Renal pelvis (tissue), 4 donors: ENCODE measurements around the gene MOCS2. TPM values are rescaled to one million over a fixed set of nuclear protein-coding genes. Genes with fewer than 3 reads are reported as not detected.

ENCODE experiments used
- DNase-seq: peaks from one replicate; pipeline ENCODE4 v3.0.0-alpha.2; 2013
- polyA plus RNA-seq, 3 donors: library from polyadenylated mRNA; unstranded; fragments of 120-200 nt; gene quantifications; one replicate each; pipeline ENCODE4 v1.2.1, GENCODE V29; 2013; ENCODE audit not compliant: insufficient read length in 3 of 3

MOCS2 gene
- polyA plus RNA-seq, 3 donors, result 68.3 to 74.3 (median 71.6) TPM

DNA sequence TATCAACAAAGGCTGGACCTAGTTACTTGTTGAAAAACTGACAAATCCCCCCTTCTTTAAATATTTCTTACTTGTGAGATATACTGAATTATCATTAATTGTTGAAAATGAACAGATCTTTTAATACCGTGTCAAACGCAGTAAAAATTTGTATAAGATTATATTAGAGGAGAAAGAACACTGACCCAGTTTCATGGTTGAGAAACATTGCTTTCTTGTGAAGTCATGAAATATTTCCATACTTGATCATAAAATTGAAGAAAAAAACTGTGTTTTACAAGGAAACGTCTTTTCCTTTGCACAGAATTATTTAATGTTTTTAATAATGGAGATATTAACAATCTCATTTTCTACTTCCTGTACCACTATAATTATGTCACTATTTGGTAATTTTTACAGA is 45.8 kb downstream of the MOCS2 start:
- DNase-seq, result no peak

DNA sequence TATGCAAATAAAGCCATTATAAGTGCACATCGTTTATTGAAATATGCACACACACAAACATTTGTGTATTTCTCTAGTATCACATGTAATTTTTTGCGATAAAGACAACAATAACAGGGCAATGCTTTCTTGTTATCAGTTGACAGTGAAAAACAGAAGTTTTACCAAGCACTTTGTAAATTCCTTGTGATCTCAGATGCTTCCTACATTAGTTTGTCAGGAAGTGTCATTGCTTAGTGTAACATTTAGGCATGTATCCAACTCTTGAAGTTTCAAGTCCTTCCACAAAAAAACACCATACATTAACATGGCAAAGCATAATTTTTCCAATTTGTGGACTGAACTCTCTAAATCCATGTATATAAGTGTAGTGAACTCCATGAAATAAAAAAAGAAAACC is 46.4 kb downstream of the MOCS2 start:
- no peak for DNase-seq

GRCh38 chr5:53059281-53059680 is 50.3 kb downstream of the MOCS2 start:
- DNase-seq, result no peak

DNA sequence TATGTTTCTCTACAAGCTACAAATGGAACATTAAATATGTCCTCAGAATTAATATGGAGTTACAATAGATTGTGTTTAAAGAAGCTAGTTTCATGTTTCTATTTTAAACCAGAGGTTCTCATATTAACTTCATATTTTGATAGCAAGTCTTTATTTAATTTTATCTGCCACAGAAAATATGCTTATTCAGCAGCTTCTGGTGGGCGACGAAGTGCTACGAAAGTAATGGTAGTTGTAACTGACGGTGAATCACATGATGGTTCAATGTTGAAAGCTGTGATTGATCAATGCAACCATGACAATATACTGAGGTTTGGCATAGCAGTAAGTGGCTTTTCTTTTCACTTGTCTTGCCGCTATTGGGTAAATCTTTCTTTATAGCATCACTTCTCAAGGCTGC is 54.2 kb downstream of the MOCS2 start:
- DNase-seq, result no peak

DNA sequence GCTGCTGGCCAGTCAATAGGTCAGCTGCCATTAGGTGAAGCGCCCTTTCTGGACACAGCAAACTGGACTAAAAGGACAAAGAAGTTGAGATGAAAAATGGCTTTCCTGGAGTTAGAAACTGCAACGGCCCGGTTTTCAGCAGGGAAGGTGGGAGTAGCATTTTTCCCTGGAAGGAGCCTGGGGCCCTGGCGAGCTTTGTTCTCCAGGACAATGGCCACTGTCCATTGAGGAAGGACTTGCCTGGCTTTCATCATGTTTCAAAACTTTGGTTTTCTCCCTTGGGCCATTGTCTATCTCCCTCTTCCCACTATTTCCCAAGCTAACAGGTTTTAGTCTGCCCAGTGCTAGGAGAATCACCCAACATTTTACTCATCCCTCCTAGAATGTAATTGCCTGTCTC is 56.2 kb downstream of the MOCS2 start:
- no peak for DNase-seq

DNA sequence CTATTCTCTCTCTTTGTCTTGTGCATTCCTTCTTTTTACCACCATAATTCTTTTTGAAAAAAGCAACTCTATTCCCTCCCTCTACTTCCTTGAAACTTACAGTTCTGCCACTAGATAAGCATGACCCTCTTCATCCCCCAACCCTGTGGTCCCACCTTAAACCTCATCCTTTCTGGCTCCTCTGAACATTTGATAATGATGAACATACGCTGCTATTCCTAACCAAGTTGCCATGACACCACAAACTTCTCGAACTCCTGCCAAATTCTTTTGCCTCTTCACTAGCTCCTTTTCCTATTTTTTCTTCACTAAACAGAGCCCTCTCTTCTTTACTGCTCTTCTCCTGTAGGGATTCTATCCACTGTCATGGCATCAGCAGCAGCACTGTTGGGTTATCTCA is 57.1 kb downstream of the MOCS2 start:
- DNase-seq, result no peak

GRCh38 chr5:53048248-53048647 is 61.3 kb downstream of the MOCS2 start:
- DNase-seq, result no peak

Other genes with a start within 250 kb of the MOCS2 start
- 10 to 100 TPM; 22.8 to 32.2 (median 23.9) TPM for gene ITGA2, start 120.4 kb downstream of the MOCS2 start, polyA plus RNA-seq